Gastrocnemius medialis (tissue), 4 donors: ENCODE results near the gene SH3BP1.

Source experiments
- CTCF ChIP-seq, 5 experiments: fragments of 450-650 bp in 3 of 5; fragments of 200-600 bp in 2 of 5; sonication (generic) in 2 of 5; IDR thresholded peaks in 4 of 5; conservative IDR thresholded peaks in 1 of 5; 1 replicate in 4 of 5; 2 replicates in 1 of 5; pipeline ENCODE4 v1.5.1; 2016 to 2019; ENCODE audit warnings: antibody characterized with exemption in 5 of 5, mild to moderate bottlenecking in 3 of 5, moderate library complexity in 3 of 5
- POLR2A ChIP-seq, 2 donors: fragments of 450-650 bp; IDR thresholded peaks; one replicate each; pipeline ENCODE4 v1.6.1; 2017; ENCODE audit warnings: antibody characterized with exemption in 2 of 2, mild to moderate bottlenecking in 2 of 2, moderate library complexity in 2 of 2

- TF ChIP-seq CTCF (IDR thresholded peaks at IDR 0.05 in 4 of 5, conservative IDR thresholded peaks at IDR 0.05 in 1 of 5) (no peak), POLR2A (IDR thresholded peaks at IDR 0.05) (no peak)
Observed at GRCh38 chr22:37626144-37626543, 13.3 kb upstream of the SH3BP1 start.
